GM19468 (cell line): ENCODE measurements around the gene RFX2.
"Not testable (repeated sequence)": the region's sequence is repeated elsewhere in the genome, so short reads cannot be mapped to it uniquely, and the experiment has no call there.

Source experiments
- ATAC-seq: cut with Tn5 transposase; IDR thresholded peaks from one replicate; pipeline ENCODE4 v1.9.1; 2021; ENCODE audit warnings: mild to moderate bottlenecking, moderate library complexity, moderate number of reproducible peaks; ENCODE audit not compliant: unreplicated experiment; ENCODE audit errors: extremely low read depth

Gene RFX2

GRCh38 chr19:5996623-5997320 is 113.5 kb downstream of the RFX2 start:
- no peak for ATAC-seq

- ATAC-seq = no peak
Observed at GRCh38 chr19:5996102-5996501, 114.2 kb downstream of the RFX2 start.

DNA sequence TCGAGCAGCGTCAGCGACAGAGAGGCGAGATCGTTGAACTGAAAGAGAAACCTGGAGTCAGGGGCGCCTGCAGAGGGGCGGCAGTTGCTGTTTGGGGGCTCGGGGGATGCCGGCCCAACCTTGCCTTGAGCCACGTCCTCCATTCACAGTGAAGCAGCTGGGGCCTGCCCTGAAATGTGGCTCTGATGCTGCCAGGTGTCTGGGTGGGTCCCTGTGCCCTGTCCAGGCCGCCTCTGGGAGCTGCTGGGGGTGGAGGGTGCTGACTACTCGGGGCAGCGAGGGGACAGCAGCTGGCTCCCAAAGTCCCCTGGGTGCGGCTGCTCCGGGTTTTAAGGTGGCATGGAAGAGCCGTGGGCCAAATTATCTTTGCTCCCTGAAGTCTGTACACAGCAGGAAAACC is 114.7 kb downstream of the RFX2 start:
- ATAC-seq = no peak

DNA sequence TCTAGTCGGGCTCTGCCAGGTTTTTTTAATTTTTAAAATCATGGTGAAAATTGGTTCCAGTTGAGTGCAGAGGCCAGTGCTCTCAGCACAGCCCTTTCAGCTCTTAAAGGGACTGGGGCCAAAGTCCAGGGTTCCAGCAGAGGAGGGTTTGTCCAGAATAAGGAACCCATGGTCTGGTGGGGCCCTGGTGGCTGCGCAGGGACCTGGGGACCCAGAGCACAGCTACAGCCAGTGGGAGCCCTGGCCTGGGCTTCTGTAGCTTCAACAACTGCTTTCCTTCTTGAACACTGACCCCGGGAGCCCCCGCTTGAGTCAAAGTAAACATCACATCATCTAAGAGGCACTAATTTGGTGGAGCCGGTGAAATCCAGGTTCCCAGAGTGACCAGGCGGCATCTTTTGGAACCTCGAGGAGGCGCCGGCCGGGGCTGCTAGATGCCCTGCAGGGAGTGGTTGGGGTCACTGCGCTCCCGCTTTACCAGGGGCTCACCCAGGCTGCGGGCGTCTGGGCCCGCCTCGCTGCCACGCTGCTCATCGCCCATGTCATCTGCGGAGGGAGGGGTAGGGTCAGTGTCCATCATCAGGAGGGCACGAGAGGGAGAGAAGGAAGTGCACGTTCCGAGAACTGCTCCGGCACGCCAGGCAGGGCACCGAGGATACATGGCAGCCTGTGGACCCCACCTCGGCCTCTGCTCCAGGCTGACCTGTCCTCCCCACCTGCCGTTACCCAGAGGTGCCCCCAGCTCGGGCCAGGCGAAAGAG is 115.7 kb downstream of the RFX2 start:
- ATAC-seq = no peak

GRCh38 chr19:5993648-5994358 is 116.5 kb downstream of the RFX2 start:
- ATAC-seq = no peak

- no peak for ATAC-seq
Observed at GRCh38 chr19:5993201-5993600, 117.1 kb downstream of the RFX2 start.

DNA sequence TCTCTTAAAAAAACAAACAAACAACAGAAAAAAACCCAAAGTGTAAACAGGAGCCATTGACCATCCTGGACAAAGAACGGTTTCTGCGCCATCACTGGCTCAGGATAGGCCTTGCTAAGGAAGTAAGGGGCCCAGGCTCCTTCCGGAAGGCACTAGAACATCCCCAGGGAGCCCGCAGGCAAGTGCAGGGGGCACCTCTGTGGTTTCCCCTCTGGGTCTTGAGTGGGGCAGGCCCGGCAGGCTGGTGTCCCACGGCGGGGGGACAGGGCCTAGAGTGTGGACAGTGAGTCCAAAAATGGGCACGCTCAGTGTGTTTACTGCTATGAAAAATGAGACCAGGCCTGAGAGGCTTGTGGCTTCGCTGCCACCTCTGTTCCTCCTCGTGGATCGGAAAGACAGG is 117.5 kb downstream of the RFX2 start:
- no peak for ATAC-seq

DNA sequence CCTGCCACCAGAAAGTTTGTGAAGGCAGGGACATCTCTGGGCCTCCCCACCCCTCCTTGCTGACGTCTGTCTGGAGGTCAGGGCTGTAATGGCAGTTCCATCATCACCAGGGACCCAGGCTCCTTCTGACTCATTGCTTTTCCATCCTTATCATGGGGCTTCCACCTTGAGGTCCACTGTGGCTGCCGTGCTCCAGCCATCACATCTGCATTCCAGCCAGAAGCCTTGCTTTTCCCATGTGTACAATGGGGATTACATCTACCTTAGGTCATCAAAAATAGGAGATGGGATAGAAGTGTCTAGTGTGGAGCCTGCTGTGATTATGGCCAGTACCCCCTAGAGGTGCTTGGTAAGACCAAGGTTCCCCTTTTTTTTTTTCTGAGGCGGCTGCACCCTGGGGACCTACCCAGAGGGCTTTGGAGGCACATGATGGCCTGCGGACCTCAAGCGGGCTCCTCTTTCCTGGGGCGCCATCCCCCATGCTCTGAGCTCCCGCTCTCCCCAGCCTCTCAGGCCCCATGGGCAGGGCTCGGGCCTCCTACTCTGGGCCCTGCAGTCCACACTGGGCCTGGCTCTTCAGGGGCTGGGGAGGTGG is 119.0 kb downstream of the RFX2 start:
- ATAC-seq = no peak

GRCh38 chr19:5990289-5990797 is 120.0 kb downstream of the RFX2 start:
- no peak for ATAC-seq

- ATAC-seq = no peak
Observed at GRCh38 chr19:5989388-5990074, 120.8 kb downstream of the RFX2 start.

DNA sequence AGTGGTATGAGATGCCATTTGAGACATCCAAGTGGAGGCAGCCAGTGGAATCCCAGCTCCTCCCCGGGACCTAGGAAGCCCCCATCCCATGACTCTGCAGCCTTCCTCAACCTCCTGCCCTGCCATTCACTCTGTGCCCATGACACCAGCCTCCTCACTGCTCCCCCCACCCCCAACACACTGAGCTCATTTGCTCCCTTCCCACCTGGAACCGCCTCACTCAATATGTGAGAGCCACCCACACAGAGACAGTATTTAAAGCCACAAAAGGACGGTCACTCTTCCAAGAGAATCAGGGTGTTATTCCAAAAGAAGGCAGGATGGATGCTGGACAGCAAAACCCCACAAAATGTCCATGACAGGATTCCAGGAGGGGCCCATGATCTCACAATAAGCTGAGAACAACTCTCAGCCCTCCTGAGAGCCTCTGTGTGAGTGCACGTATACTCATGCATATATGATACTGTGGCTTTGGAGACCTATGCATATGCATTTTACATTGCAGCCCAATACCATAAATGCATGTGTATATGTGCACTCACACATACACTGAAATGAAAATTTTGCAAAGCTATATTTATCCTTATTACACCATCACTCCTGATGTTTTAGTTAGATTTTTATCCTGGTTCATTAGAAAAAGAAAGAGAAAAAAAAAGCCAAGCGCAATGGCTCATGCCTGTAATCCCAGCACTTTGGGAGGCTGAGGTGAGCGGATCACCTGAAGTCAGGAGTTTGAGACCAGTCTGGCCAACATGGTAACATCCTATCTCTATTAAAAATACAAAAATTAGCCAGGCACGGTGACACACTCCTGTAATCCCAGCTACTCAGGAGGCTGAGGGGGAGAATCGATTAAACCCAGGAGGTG is 121.5 kb downstream of the RFX2 start:
- ATAC-seq = no peak

DNA sequence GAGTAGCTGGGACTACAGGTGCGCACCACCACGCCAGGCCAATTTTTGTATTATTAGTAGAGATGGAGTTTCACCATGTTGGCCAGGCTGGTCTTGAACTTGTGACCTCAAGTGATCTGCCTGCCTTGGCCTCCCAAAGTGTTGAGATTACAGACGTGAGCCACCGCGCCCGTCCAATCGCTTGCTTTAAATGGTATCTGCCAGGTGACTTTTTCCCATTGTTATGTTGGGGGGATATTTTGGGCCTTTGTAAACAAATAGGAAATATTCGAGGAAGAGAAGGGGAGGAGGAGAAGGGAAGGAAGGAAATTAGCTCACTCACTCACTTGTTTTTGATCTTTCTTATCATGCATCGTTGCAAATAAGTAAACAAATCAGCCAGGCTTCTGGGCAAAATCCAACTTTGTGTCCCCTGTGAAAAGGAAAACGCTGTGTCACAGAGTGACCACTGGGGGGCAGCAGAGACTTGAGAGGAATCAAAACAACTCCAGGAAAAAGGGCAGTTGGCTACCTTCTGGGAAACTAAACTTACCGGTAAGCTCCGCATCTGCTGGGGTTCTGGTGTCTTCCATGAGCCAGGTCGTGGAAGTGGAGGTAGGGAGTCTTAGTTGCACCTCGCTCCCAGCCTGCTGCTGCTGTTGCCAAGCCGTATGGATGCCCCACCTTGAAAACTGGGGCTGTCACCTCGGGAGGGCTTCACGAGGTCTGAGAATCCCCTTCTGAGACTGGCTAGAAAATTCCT is 123.1 kb downstream of the RFX2 start:
- no peak for ATAC-seq

DNA sequence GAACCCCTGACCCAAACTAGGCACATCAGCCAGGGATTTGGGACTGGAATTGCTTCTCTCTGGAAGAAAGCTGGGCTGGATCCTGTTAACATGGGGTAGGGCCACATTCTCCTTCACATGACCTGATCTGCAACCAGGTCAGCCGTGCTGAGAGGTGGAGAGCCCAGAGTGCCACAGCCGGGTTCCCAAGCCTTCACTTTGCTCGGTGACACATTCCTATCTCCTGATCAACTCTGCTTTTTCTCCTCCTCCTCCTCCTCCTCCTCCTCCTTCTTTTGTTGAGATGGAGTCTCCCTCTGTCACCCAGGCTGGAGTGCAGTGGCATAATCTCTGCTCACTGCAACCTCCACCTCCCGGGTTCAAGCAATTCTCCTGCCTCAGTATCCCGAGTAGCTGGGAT is 124.5 kb downstream of the RFX2 start:
- not testable (repeated sequence) for ATAC-seq

DNA sequence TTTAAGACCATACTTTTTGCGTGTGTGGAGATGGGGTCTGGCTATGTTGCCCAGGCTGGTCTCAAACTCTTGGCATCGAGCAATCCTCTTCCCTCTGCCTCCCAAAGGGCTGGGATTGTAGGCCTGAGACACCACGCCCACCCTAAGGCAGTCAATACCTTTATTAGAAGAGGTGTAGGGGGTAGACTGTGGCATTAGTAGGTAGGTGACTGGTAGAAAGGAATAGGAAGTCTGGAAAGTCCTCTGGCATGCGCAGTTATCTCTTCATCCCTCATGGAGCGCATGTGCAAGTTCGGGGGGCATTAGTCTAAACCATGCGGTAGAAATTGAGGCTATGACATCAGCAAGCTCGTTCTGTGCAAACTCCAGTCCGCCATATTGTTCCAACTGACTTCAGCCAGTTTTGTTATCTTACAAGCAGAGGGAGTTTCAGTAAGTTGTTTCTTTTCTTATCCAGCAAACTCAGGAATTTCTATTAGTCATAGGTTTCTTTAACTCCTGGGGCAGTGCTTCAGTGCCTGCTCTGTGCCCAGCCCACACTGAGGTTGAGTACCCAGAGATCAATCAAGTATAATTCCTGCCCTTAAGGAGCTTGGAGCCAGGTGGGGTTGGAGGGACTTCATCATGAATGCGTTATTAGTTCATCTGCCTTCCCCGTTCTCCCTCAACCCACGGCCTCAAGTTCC is 125.1 kb downstream of the RFX2 start:
- ATAC-seq = no peak

- ATAC-seq = no peak
Observed at GRCh38 chr19:5984600-5984999, 125.7 kb downstream of the RFX2 start.

- no peak for ATAC-seq
Observed at GRCh38 chr19:5983367-5983955, 126.8 kb downstream of the RFX2 start.
